Measurements from ENCODE around the gene ZNF423.

ZNF423 gene

GRCh38 chr16:49462989-49463371 lies 392.9 kb downstream of the ZNF423 start:
- Histone ChIP-seq H3K27ac (ENCODE audit: low read length, poor library complexity, severe bottlenecking) (no peak overlapping the region), H3K9ac (ENCODE audit: low read length) (no peak overlapping the region), H2BK5ac (ENCODE audit: low read depth, low read length, poor library complexity, severe bottlenecking) (no peak overlapping the region), H3K9me3 (ENCODE audit: control insufficient read depth, low read length) (no peaks in the 10 kb centered on the region), H4K8ac (ENCODE audit: low read length) (no peak overlapping the region), H2BK12ac (ENCODE audit: low read length in 2 of 2) (no peak overlapping the region), H3K4me1 (ENCODE audit: control insufficient read depth, insufficient read depth, low read depth, low read length) (peaks cover 2% of the 10 kb centered on the region), H3K79me1 (replicated peaks; ENCODE audit: low read length, poor library complexity, severe bottlenecking) (no peaks in the 10 kb centered on the region), H3K27me3 (ENCODE audit: control insufficient read depth in 1 of 2, insufficient read depth in 1 of 2, low read length in 2 of 2) (peaks cover 49 to 55% of the 10 kb centered on the region in 2 experiments), H3K4me2 (ENCODE audit: low read length, poor library complexity, severe bottlenecking) (no peak overlapping the region), H3K14ac (ENCODE audit: low read length in 2 of 2) (no peak overlapping the region), H3K4ac (ENCODE audit: low read depth in 1 of 2, low read length in 2 of 2) (no peak overlapping the region), H2AK5ac (ENCODE audit: low read length, severe bottlenecking) (no peak overlapping the region), H3K18ac (ENCODE audit: low read depth in 1 of 2, low read length in 2 of 2) (no peak overlapping the region), H3K36me3 (ENCODE audit: control insufficient read depth in 1 of 2, insufficient read depth in 2 of 2, low read depth in 1 of 2, low read length in 2 of 2) (no peaks in the 10 kb centered on the region), H3K4me3 (ENCODE audit: insufficient read depth in 1 of 2, low read depth in 1 of 2, low read length in 2 of 2) (no peak overlapping the region), H4K91ac (ENCODE audit: low read length) (no peak overlapping the region), H2BK120ac (ENCODE audit: low read depth, low read length) (no peak overlapping the region), H2BK15ac (ENCODE audit: low read depth, poor library complexity, severe bottlenecking) (no peak overlapping the region), H3K23ac (ENCODE audit: low read length in 2 of 2) (no peak overlapping the region), H2AFZ (ENCODE audit: low read depth, low read length) (no peak overlapping the region)
- DNase-seq = no peak
- WGBS = 63% methylated on average over 6 of the region's 6 CpGs

GRCh38 chr16:49462362-49462988 lies 393.4 kb downstream of the ZNF423 start:
- H3K9me3 ChIP-seq (ENCODE audit: control insufficient read depth, low read length) = no peaks in the 10 kb centered on the region
- H3K27ac ChIP-seq (ENCODE audit: low read length, poor library complexity, severe bottlenecking) = no peak overlapping the region
- no peak overlapping the region for H3K9ac ChIP-seq (ENCODE audit: low read length)
- no peak overlapping the region for H2AK5ac ChIP-seq (ENCODE audit: low read length, severe bottlenecking)
- no peak overlapping the region for H2BK120ac ChIP-seq (ENCODE audit: low read depth, low read length)
- H3K36me3 ChIP-seq (ENCODE audit: control insufficient read depth in 1 of 2, insufficient read depth in 2 of 2, low read depth in 1 of 2, low read length in 2 of 2) = no peaks in the 10 kb centered on the region
- H3K23ac ChIP-seq (ENCODE audit: low read length in 2 of 2) = no peak overlapping the region
- no peak overlapping the region for H2BK12ac ChIP-seq (ENCODE audit: low read length in 2 of 2)
- H4K8ac ChIP-seq (ENCODE audit: low read length) = no peak overlapping the region
- H3K4me1 ChIP-seq (ENCODE audit: control insufficient read depth, insufficient read depth, low read depth, low read length) = peaks cover 2% of the 10 kb centered on the region
- no peaks in the 10 kb centered on the region for H3K79me1 ChIP-seq (replicated peaks; ENCODE audit: low read length, poor library complexity, severe bottlenecking)
- H3K4me3 ChIP-seq (ENCODE audit: insufficient read depth in 1 of 2, low read depth in 1 of 2, low read length in 2 of 2) = no peak overlapping the region
- peaks cover 46 to 51% of the 10 kb centered on the region in 2 experiments for H3K27me3 ChIP-seq (ENCODE audit: control insufficient read depth in 1 of 2, insufficient read depth in 1 of 2, low read length in 2 of 2)
- H3K4ac ChIP-seq (ENCODE audit: low read depth in 1 of 2, low read length in 2 of 2) = no peak overlapping the region
- H3K18ac ChIP-seq (ENCODE audit: low read depth in 1 of 2, low read length in 2 of 2) = no peak overlapping the region
- WGBS = 86% methylated on average over 7 of the region's 8 CpGs
- H2AFZ ChIP-seq (ENCODE audit: low read depth, low read length) = no peak overlapping the region
- no peak overlapping the region for H3K14ac ChIP-seq (ENCODE audit: low read length in 2 of 2)
- H2BK5ac ChIP-seq (ENCODE audit: low read depth, low read length, poor library complexity, severe bottlenecking) = no peak overlapping the region
- H3K4me2 ChIP-seq (ENCODE audit: low read length, poor library complexity, severe bottlenecking) = no peak overlapping the region
- no peak overlapping the region for H4K91ac ChIP-seq (ENCODE audit: low read length)
- H2BK15ac ChIP-seq (ENCODE audit: low read depth, poor library complexity, severe bottlenecking) = no peak overlapping the region
- no peak for DNase-seq

DNA sequence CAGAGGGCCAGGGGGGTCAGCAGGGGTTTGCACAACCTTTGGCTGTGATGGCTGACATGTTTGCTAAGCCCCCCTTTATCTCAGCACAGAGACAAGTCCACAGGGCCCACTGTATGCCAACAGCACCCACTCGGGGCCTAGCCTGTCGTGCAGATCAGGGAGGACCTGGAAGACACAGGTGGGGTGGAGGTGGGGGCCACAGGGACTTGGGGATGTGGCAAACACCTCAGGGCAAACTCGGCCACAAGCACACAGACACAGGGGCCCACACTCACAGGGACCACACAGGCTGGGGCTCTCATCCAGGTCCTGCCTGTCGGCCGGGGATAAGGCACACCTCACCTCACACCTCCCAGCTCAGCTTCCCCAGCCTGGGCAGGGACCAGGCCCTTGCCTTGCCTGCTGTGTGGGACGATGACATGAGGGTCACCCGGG lies 394.4 kb downstream of the ZNF423 start:
- Histone ChIP-seq H2BK120ac (ENCODE audit: low read depth, low read length) (no peak overlapping the region), H3K4me3 (ENCODE audit: insufficient read depth in 1 of 2, low read depth in 1 of 2, low read length in 2 of 2) (no peak overlapping the region), H3K4ac (ENCODE audit: low read depth in 1 of 2, low read length in 2 of 2) (no peak overlapping the region), H2BK12ac (ENCODE audit: low read length in 2 of 2) (no peak overlapping the region), H3K9ac (ENCODE audit: low read length) (no peak overlapping the region), H3K4me1 (ENCODE audit: control insufficient read depth, insufficient read depth, low read depth, low read length) (peaks cover 2% of the 10 kb centered on the region), H3K27ac (ENCODE audit: low read length, poor library complexity, severe bottlenecking) (no peak overlapping the region), H3K27me3 (ENCODE audit: control insufficient read depth in 1 of 2, insufficient read depth in 1 of 2, low read length in 2 of 2) (peaks cover 37 to 44% of the 10 kb centered on the region in 2 experiments), H3K36me3 (ENCODE audit: control insufficient read depth in 1 of 2, insufficient read depth in 2 of 2, low read depth in 1 of 2, low read length in 2 of 2) (no peaks in the 10 kb centered on the region), H3K18ac (ENCODE audit: low read depth in 1 of 2, low read length in 2 of 2) (no peak overlapping the region), H2AFZ (ENCODE audit: low read depth, low read length) (no peak overlapping the region), H4K91ac (ENCODE audit: low read length) (no peak overlapping the region), H2BK5ac (ENCODE audit: low read depth, low read length, poor library complexity, severe bottlenecking) (no peak overlapping the region), H3K23ac (ENCODE audit: low read length in 2 of 2) (no peak overlapping the region), H3K4me2 (ENCODE audit: low read length, poor library complexity, severe bottlenecking) (no peak overlapping the region), H2BK15ac (ENCODE audit: low read depth, poor library complexity, severe bottlenecking) (no peak overlapping the region), H3K9me3 (ENCODE audit: control insufficient read depth, low read length) (no peaks in the 10 kb centered on the region), H3K14ac (ENCODE audit: low read length in 2 of 2) (no peak overlapping the region), H2AK5ac (ENCODE audit: low read length, severe bottlenecking) (no peak overlapping the region), H4K8ac (ENCODE audit: low read length) (no peak overlapping the region), H3K79me1 (replicated peaks; ENCODE audit: low read length, poor library complexity, severe bottlenecking) (no peaks in the 10 kb centered on the region)
- DNase-seq = no peak
- WGBS = 84% methylated on average over 6 of the region's 7 CpGs

DNA sequence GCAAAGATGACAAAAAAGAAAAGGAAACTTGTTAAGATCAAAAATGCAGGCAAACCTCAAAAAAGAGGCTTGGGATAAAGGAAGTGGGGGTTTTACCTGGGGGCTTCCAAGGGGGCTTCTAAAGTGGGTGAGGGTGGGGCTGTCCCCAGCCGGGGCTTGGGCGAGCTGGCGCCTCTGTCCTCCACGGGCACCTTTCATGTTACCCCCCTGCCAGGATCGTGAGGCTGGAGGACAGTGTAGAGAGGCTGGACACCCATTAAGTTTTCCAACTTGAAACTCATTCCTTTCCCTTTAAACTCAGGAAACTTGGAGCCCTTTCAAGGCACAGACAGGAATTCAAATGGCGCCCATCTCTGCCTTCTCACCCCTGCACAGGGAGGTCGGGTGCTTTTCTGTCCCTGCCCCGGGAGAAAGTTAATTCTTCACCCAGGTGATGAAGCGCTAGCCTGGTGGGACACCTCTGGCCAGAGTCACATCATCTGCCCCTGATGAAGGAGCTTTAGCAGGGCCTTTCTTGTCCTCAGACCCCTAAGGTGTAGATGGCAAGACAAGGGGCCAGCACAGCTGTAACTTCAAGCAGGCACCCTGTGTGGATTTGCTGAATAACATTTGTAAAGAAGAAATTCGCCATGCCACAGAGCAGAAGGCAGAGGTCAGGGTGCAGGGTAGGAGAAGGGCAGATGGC lies 395.0 kb downstream of the ZNF423 start:
- Histone ChIP-seq H3K18ac (ENCODE audit: low read depth in 1 of 2, low read length in 2 of 2) (no peak overlapping the region), H2AFZ (ENCODE audit: low read depth, low read length) (no peak overlapping the region), H2BK5ac (ENCODE audit: low read depth, low read length, poor library complexity, severe bottlenecking) (no peak overlapping the region), H2BK15ac (ENCODE audit: low read depth, poor library complexity, severe bottlenecking) (no peak overlapping the region), H3K14ac (ENCODE audit: low read length in 2 of 2) (no peak overlapping the region), H3K36me3 (ENCODE audit: control insufficient read depth in 1 of 2, insufficient read depth in 2 of 2, low read depth in 1 of 2, low read length in 2 of 2) (no peaks in the 10 kb centered on the region), H3K4ac (ENCODE audit: low read depth in 1 of 2, low read length in 2 of 2) (no peak overlapping the region), H3K4me3 (ENCODE audit: insufficient read depth in 1 of 2, low read depth in 1 of 2, low read length in 2 of 2) (no peak overlapping the region), H3K27ac (ENCODE audit: low read length, poor library complexity, severe bottlenecking) (no peak overlapping the region), H3K79me1 (replicated peaks; ENCODE audit: low read length, poor library complexity, severe bottlenecking) (no peaks in the 10 kb centered on the region), H4K8ac (ENCODE audit: low read length) (no peak overlapping the region), H2AK5ac (ENCODE audit: low read length, severe bottlenecking) (no peak overlapping the region), H2BK12ac (ENCODE audit: low read length in 2 of 2) (no peak overlapping the region), H3K9me3 (ENCODE audit: control insufficient read depth, low read length) (no peaks in the 10 kb centered on the region), H3K4me2 (ENCODE audit: low read length, poor library complexity, severe bottlenecking) (no peak overlapping the region), H3K23ac (ENCODE audit: low read length in 2 of 2) (no peak overlapping the region), H2BK120ac (ENCODE audit: low read depth, low read length) (no peak overlapping the region), H3K27me3 (ENCODE audit: control insufficient read depth in 1 of 2, insufficient read depth in 1 of 2, low read length in 2 of 2) (peaks cover 31 to 38% of the 10 kb centered on the region in 2 experiments), H3K9ac (ENCODE audit: low read length) (no peak overlapping the region), H4K91ac (ENCODE audit: low read length) (no peak overlapping the region), H3K4me1 (ENCODE audit: control insufficient read depth, insufficient read depth, low read depth, low read length) (peaks cover 2% of the 10 kb centered on the region)
- WGBS = 75% methylated on average over 7 of the region's 10 CpGs
- DNase-seq = no peak

Measured in mesenchymal stem cell (in vitro differentiated cells and primary cell).